Activated CD8-positive, alpha-beta T cell treated with anti-CD3 and anti-CD28 coated beads for 36 hours (primary cell): Measurements from ENCODE around the gene IREB2. TPM values are rescaled to one million over a fixed set of nuclear protein-coding genes. Genes with fewer than 3 reads are reported as not detected.
"Not testable (repeated sequence)": the region's sequence is repeated elsewhere in the genome, so short reads cannot be mapped to it uniquely, and the experiment has no call there.

Experiments
- ATAC-seq: fragments of 200-7000 bp; cut with Tn5 transposase; one replicate; pipeline ENCODE4 v1.10.0; 2021; ENCODE audit warnings: mild to moderate bottlenecking, moderate library complexity
- CTCF ChIA-PET: fragments of 350-600 bp; sonication (Branson Sonifier 250); formaldehyde crosslinking; loops from one replicate; lab custom pipeline; 2021; ENCODE audit warnings: antibody characterized with exemption; lab: Charles Lee
- POLR2A ChIA-PET: fragments of 350-600 bp; sonication (Branson Sonifier 250); formaldehyde crosslinking; loops from one replicate; lab custom pipeline; 2021; ENCODE audit warnings: antibody characterized with exemption; lab: Charles Lee
- DNase-seq: peaks from one replicate; pipeline ENCODE4 v3.0.0-alpha.2; 2020
- H3K27ac Mint-ChIP-seq: one replicate; pipeline ENCODE4 v1.8.0; 2021; ENCODE audit warnings: mild to moderate bottlenecking, mixed read lengths
- H3K27me3 Mint-ChIP-seq: one replicate; pipeline ENCODE4 v1.8.0; 2021; ENCODE audit warnings: mixed read lengths
- H3K36me3 Mint-ChIP-seq: one replicate; pipeline ENCODE4 v1.8.0; 2021; ENCODE audit warnings: low read depth, mixed read lengths
- H3K4me1 Mint-ChIP-seq: one replicate; pipeline ENCODE4 v1.8.0; 2021; ENCODE audit warnings: low read depth, mixed read lengths
- H3K4me3 Mint-ChIP-seq: one replicate; pipeline ENCODE4 v1.8.0; 2021; ENCODE audit warnings: mild to moderate bottlenecking, moderate library complexity, mixed read lengths
- H3K9me3 Mint-ChIP-seq: one replicate; pipeline ENCODE4 v1.8.0; 2021; ENCODE audit warnings: mixed read lengths
- CTCF ChIP-seq: fragments of 200-600 bp; IDR thresholded peaks from one replicate; pipeline ENCODE4 v1.8.0; 2022; ENCODE audit warnings: antibody characterized with exemption, mild to moderate bottlenecking
- intact Hi-C: fragments of 100-400 bp; cut with micrococcal nuclease; formaldehyde crosslinking; loops from one replicate; pipeline ENCODE4 v1.10.0; 2022
- total RNA-seq, 2 experiments: library from RNA; stranded (reverse); gene quantifications; one replicate each; pipeline ENCODE4 v1.2.3, GENCODE V29; 2021

IREB2 gene
- total RNA-seq, 2 experiments from 2014 or later, result 68.2 to 78.7 TPM

GRCh38 chr15:78429477-78429876, 8.5 kb upstream of the IREB2 start:
- POLR2A ChIA-PET, result interaction anchor here (1.5 kb wide), 1 partner anchor 8 kb away, joined by 13 read pairs; the partner anchor contains the start of gene IREB2
- Mint-ChIP-seq H3K9me3 (no peaks in the 10 kb centered on the region), H3K36me3 (no peaks in the 10 kb centered on the region), H3K4me1 (peaks cover 22% of the 10 kb centered on the region), H3K27me3 (peaks cover 18% of the 10 kb centered on the region), H3K4me3 (no peak overlapping the region), H3K27ac (no peak overlapping the region)
- intact Hi-C loops, result no loop called here
- ATAC-seq (no peak), DNase-seq (no peak)
- TF ChIP-seq CTCF, result no peak
- CTCF ChIA-PET, result no interaction called here

- DNase-seq, result no peak
- Mint-ChIP-seq H3K27ac (no peak overlapping the region), H3K27me3 (peaks cover 15% of the 10 kb centered on the region), H3K4me1 (peaks cover 12% of the 10 kb centered on the region), H3K9me3 (no peaks in the 10 kb centered on the region), H3K36me3 (no peaks in the 10 kb centered on the region), H3K4me3 (no peak overlapping the region)
- no peak for ATAC-seq
- no peak for TF ChIP-seq CTCF
- intact Hi-C loops, result no loop called here
- POLR2A ChIA-PET, result no interaction called here
- CTCF ChIA-PET, result interaction anchor here (1.0 kb wide), 1 partner anchor 9 kb away, joined by 4 read pairs; no protein-coding TSS in a partner anchor
Measured at GRCh38 chr15:78431955-78432354, 6.1 kb upstream of the IREB2 start.

GRCh38 chr15:78432664-78433063, 5.4 kb upstream of the IREB2 start:
- Mint-ChIP-seq H3K36me3 (no peaks in the 10 kb centered on the region), H3K27ac (no peak overlapping the region), H3K4me3 (no peak overlapping the region), H3K4me1 (peaks cover 12% of the 10 kb centered on the region), H3K27me3 (peaks cover 15% of the 10 kb centered on the region), H3K9me3 (no peaks in the 10 kb centered on the region)
- no peak for DNase-seq
- POLR2A ChIA-PET, result no interaction called here
- no peak for TF ChIP-seq CTCF
- intact Hi-C loops, result no loop called here
- no peak for ATAC-seq
- CTCF ChIA-PET, result no interaction called here

- DNase-seq, result no peak
- ATAC-seq, result no peak
- POLR2A ChIA-PET, result no interaction called here
Measured at GRCh38 chr15:78434134-78434533, 3.9 kb upstream of the IREB2 start.

GRCh38 chr15:78434711-78435110, 3.3 kb upstream of the IREB2 start:
- H3K9me3 Mint-ChIP-seq, H3K4me3 Mint-ChIP-seq, DNase-seq, H3K36me3 Mint-ChIP-seq, H3K27ac Mint-ChIP-seq, POLR2A ChIA-PET, ATAC-seq, intact Hi-C loops: not testable (repeated sequence)
- peaks cover 17% of the 10 kb centered on the region for H3K4me1 Mint-ChIP-seq
- H3K27me3 Mint-ChIP-seq, result peaks cover 11% of the 10 kb centered on the region
- CTCF ChIA-PET, result interaction anchor here (6.8 kb wide), 1 partner anchor 12 kb away, joined by 44 read pairs; no protein-coding TSS in a partner anchor

More at GRCh38 chr15:78434134-78434533, 3.9 kb upstream of the IREB2 start:
- Mint-ChIP-seq H3K27ac (no peak overlapping the region), H3K9me3 (no peaks in the 10 kb centered on the region), H3K36me3 (peaks cover 3% of the 10 kb centered on the region), H3K27me3 (peaks cover 15% of the 10 kb centered on the region), H3K4me1 (peaks cover 15% of the 10 kb centered on the region), H3K4me3 (no peak overlapping the region)
- TF ChIP-seq CTCF, result no peak
- intact Hi-C loops, result no loop called here
- CTCF ChIA-PET, result interaction anchor here (0.6 to 6.8 kb wide), 2 partner anchors 11 to 134 kb away, joined by 3 to 44 read pairs; no protein-coding TSS in a partner anchor
